Superior temporal gyrus (tissue), 1 donor: Measurements from ENCODE around the gene CATSPERE.
"Not testable (repeated sequence)": the region's sequence is repeated elsewhere in the genome, so short reads cannot be mapped to it uniquely, and the experiment has no call there.

Experiments
- DNase-seq: peaks from one replicate; pipeline ENCODE4 v3.0.0-alpha.2; 2016; ENCODE audit errors: extremely low spot score

The CATSPERE gene

DNA sequence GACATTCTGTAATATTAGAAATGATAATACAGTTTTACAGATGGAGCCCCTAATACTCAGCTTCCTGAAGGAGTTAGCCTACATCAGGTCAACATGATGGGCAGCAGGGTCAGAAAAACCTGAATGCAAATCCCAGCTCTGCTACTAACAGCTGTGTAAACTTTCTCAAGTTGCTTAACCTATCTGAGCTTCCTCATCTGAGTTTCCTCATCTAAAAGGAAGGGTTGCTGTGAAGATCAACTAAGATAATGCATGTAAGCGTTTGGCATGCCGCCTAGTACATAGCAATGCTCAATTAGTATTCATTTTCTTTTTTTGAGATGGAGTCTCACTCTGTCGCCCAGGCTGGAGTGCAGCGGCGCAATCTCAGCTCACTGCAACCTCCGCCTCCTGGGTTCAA is 173.5 kb downstream of the CATSPERE start:
- no peak for DNase-seq

DNA sequence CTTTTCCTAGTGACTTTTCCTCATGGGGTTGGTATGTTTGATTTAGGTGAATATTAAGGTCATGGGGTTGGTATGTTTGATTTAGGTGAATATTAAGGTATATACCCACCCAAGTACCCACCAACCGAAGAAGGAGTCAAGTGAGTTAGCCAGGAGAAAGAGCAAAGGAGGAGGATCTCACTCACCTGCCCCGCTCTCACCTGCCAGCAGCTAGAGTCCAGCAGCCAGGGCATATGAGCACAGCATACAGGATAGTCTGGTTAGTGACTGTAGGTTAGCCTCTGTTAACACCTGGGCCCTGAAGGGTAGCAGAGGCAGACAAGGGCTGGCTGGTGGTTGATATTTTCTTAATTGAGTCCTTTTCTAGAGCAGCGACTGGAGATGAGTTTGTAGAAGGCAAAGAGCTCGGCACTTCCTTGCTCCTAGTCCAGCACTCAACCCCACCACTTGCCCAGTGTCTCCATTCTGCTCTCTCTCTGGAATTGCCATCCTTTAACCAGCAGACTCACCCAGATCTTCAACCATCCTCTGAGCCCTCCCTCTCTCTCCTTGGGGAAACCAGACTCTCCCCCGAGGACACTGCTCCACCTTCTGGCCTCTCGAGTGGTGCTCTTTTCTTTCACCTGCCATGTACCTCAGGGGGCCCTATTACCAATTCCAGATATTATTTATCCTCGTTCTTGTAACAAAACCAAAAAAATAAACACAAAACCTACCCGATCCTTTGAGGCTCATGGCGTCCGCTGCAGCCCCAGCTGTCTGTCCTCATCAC is 175.6 kb downstream of the CATSPERE start:
- no peak for DNase-seq

DNA sequence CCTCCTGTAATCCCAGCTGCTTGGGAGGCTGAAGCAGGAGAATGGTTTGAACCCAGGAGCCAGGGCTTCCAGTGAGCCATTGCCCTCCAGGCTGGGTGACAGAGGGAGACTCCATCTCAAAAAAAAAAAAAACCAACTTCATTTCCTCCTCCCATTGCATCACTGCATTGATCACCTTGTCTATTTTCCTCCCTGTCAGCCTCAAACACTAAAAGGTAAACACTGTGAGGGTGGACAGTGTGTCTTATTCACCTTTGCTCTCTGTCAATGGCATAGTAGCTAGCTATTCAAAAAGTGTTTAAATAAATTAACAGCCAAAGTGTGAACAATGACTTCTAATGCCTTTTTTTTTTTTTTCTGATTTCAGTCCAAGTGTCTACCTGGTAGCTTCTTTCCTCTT is 178.5 kb downstream of the CATSPERE start:
- no peak for DNase-seq

DNA sequence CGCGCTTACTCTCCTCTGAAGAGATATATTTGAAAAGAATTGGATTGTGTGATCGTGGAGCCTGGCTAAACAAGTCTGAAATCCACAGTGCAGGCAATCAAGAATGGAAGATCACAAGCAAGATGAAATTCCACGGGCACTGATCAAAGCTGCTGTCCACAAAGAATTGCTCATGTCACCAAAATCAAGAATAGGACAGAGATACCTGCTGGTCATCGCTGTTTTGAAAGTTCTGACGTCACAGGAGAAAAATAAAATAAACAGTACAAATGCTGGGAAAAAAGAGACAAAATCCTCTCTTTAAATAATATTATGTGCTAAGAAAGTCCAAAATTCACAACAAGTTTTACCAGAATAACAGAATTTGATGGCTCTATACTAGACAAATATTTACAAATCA is 179.8 kb downstream of the CATSPERE start:
- DNase-seq, result no peak

DNA sequence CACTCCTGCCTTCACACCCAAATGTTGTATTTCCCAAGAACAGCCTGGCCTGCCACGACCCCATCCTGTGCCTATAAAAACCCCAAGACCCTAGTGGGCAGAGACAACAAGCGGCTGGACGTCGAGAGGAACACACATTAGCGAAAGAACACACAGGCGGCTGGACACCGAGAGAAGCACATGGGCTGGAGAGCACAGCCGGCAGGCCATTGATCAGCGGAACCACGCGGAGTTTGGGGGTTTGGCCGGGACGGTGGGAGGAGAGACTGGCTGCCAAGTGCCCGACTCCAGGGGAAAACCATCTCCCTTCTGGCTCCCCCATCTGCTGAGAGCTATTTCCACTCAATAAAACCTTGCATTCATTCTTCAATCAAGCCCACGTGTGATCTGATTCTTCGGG is 181.5 kb downstream of the CATSPERE start:
- DNase-seq, result no peak

DNA sequence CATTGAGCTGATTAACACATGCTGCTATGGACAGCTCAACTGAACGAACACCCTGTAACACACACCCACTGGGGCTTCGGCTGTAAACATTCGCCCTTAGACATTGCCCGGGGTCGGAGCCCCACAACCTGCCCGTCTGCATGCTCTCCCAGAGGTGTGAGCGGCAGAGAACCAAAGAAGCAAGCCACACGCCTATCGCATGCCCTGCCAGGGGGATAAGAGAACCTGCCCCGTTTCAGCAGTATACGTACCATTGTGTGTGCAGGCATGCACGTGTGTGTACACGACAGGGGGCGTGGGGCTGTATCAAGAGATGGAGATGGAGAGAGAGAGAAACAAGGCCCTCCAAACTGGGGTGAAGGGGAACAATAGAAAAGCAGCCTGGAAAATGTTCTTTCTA is 181.9 kb downstream of the CATSPERE start:
- DNase-seq, result no peak

DNA sequence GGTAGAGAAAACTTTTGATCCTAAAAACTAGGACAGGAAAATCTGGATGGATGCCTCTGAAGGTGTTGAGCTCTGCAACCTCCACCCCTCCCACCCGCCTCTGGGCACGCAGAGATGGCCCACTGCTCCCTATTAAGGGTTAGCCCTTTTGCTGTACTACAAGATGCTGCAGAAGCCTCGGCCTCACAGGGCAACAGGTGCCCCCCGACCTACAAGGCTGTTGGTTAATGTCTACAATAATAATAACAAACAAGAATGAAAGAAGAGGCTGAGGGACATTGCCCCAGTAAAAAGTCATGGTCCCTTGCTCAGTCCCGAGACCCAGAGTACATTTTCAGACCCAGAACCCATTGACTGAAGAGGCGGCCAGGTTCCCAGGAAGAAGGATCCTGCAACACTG is 184.3 kb downstream of the CATSPERE start:
- DNase-seq, result no peak

DNA sequence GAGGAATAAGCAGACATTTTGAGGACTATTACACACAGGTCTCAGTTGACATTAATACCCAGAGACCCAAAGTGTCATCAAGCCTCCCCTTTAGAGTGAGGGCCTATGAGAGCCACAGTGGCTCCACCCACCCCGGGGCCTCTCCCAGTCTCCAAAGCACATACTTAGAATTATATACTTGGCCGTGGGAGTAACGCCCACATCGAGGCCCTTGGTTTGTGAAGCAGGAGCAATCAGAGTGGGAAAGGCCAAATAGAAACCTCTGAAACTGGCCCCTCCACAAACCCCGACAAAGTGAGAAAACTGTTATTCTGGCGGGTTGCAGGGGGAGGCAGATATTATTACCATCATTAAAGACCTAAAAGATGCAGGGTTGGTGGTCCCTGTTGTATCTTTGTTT is 184.8 kb downstream of the CATSPERE start:
- no peak for DNase-seq

DNA sequence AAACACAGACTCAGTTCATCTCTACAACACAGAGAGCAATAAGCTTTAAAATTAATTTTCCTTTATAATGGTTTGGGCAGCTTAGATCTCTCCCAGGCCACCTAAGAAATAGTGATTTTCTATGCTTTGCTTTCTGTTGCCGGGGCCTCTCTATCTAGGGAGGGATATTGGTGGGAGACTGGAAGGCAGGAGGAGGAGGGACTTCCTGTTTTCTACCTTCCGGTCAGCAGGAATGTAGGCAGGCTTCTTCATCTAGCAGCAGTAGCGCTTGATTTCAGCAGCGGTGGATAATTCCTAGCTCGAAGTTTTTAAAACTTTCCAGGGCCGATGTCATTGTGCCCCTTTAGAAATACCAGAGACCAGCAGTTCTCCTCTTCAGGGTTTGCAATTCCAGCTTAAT is 186.7 kb downstream of the CATSPERE start:
- no peak for DNase-seq

DNA sequence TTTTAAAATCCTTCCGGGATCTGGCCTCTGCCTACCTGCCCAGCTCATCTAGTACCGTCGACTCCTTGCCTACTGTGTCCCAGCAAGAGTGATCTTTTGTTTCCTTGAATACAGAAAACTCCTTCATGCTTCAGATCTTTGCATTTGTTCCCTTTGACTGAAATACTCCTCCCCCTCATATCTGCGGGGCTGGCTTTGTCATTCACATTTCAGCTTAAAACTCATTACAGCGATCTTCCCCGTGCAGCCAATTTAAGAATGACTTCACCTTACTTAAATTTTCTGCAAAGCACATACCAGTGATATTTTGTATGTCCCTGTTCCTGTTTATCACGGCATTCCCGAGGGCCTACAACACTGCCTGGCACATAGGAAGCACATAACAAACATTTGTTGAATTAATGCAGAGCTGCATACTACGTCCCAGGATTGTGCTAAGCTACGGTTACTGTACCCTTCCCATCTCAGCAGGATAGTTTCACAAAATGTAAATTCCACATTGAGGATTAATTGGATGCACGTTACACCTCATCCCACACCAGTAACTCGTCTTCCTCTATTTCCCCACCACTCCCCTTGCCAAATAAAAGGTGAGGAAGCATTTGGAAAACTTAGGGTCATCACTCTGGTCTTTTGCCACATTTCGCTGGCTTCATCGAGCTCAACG is 191.0 kb downstream of the CATSPERE start:
- DNase-seq, result no peak

DNA sequence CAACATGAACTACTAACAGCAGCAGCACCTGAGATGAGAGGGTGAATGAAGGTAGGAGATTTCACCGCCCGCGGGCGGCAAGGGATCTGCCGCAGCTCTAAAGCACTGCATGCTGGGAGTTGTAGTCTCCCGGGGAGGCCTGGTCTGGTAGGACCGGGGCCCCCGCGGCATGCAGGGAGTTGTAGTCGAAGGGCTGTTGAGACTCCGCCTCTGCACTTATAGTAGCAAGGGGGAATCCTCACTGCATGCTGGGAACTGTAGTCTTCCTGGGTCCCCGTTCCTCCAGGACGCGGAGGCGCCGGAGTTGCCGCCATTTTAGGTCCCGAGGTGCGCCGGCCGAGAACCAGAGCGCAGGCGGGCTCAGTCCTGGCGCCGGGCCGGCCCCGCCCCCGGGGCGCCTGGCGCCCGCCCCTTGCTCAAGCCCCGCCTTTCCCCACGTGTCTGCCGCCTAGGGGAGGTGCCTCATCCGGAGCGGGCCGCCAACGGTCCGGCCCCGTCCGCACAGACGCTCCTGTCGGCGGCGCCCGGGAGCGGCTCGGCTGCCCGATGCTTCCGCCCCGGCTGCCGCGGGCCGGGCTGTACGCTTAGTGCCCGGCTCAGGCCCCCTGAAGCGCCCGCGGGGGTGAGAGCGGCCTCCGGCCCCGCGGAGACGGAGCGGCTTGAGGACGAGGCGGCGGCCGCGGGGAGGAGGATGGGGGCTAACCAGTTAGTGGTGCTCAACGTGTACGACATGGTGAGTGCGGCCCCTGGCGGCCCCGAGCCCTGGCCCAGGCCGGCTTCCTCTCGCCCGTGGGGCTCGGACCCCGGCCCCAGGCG is 191.8 kb downstream of the CATSPERE start, which contains the start of gene DESI2:
Gene DESI2, plus strand, starts transcription at position 504 of the 816 bp plus-strand sequence. Its CDS starts 188 bp downstream, at position 692.
- peak; percentile 99 for DNase-seq

DNA sequence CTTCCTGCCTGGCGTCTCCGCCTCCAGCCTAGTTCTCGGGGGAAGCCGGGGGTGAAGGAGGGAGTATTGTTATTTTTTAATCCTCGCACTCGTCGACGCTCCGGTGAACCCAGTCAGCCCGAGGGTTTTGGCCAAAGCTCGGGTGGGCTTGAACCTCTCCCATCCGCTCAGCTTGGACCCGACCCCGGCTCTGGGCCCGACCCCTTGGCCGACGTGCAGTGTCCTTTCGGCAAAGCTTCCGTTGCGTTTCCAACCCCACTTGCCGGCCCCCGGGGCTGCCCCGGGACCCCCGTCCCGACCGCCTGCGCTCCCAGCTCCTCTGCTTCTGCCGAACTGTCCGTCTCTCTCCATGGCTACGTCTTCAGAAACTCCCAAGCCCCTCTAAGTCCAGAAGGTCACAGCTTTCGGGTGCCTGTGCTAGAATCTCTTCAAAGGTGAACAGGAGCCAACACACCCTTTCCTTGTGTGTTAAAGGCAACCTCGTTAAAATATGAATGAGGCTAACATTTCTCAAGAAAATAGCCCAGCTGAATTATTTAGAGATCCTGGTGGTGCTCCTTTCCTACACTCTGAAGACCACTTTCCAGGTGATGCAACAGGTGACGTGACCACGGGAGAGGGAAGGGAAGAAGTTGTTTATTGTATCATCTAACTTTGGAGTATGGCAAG is 192.5 kb downstream of the CATSPERE start:
- DNase-seq, result peak; percentile 30

DNA sequence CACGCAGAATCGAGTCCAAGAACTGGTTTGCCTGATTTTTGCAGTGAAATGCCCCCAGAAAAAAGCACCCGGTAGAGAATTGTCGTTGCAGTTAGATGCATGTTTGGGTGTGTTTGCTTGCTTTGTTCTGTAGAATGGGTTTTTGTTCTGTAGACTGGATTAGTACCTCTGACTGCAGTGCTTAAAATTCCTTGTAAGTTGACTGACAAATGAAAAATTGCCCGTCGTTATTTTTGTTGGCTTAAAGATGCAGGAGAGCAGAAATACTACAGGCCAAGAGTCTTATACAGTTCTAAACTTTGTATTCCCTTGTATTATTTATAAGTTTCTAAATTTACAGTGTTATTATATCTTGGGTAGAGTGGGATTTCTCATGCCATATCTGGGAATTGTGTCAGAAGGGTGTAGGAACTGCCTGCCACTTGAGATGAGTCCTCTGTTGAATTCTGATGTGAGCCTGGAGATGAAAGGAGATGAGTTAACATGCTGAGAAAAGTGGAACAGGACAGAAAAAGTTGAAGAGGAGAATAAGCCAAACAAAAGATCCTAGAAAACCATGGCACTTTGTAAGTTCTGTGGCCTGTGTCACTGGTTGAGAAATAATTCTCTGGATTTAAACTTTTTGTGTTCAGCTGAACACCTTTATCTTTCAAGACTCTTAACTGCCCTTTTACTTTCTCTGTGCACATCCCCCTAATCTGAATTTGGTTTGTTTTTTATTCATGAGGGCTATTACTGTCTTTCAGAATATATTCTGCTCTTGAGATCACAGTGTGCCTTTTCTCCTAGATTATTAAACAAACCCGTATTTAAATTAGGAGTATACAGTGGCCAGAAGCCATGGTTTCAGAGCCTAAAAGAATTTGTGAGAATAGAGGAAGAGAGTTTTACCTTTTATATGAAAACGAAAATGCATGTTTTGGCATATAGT is 193.3 kb downstream of the CATSPERE start:
- peak; percentile 46 for DNase-seq

DNA sequence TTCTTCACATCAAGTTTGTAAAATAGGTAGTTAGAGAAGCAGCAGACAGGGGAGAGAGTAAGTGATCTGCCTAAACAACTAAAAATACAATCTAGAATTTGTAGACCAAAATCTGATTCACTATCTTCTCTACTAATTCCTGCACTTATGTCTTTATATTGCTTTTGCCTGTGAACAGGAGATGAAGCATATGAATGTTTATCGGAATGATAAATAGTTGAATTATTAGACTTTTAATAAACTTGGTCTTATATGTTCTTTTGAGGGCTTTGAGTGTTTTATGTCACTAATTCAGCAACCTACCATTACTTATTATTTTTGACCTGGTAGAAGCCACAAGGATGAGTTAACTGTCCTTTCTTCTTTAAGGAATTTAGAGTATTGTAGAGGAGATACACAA is 194.1 kb downstream of the CATSPERE start:
- DNase-seq, result no peak

DNA sequence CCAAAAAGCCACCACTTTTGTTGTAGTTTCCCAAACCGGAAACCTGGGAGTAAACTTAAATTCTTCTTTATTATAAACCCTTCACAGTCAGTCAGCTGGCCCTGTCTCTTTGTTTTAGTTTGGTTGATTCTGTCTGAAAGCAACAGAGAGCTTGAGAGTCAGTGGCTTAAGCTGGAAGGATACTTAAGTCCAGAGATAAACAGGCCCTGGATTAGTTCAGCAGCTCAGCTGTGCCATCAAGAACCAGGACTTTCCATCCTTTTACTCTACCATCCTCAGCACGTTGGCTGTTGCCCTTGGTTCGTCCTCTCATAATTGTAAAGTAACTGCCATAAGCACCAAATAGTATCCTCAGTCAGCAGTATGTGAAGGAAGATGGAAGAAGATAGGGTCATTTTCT is 196.3 kb downstream of the CATSPERE start:
- no peak for DNase-seq

DNA sequence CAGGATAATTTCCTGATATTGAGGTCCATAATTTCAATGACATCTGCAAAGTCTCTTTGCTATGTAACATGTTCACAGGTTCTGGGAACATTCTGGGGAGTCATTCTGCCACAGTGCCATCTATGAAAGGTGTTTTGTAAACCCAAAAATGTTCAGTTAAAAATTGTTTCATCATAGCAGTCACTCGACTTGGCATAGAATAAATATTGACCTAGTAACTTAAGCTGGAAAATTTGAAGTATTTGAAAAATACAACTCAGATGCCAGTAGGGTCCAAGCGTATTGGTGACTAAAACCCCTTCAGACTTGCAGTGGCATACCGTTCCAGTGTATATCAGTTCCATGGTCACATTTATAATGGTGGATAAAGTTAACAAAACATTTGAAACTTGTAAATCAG is 198.6 kb downstream of the CATSPERE start:
- no peak for DNase-seq

DNA sequence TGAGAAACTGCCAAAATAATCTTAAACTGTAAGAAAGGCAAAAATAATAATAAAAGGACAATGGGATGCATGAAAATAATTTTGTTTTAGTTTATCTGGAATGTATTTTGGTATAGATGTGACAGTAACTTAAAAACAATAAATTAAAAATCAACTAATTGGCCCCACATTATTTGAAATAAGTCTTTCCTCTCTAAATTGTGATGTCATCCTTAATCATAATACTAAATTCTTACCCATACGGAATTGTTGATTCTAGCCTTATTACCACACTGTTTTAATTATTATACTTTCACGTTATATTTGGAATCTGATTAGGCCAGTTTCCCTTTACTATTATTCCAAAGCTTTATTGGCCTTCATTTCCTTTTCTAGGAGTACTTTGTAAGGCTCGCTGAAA is 199.5 kb downstream of the CATSPERE start:
- DNase-seq, result no peak

DNA sequence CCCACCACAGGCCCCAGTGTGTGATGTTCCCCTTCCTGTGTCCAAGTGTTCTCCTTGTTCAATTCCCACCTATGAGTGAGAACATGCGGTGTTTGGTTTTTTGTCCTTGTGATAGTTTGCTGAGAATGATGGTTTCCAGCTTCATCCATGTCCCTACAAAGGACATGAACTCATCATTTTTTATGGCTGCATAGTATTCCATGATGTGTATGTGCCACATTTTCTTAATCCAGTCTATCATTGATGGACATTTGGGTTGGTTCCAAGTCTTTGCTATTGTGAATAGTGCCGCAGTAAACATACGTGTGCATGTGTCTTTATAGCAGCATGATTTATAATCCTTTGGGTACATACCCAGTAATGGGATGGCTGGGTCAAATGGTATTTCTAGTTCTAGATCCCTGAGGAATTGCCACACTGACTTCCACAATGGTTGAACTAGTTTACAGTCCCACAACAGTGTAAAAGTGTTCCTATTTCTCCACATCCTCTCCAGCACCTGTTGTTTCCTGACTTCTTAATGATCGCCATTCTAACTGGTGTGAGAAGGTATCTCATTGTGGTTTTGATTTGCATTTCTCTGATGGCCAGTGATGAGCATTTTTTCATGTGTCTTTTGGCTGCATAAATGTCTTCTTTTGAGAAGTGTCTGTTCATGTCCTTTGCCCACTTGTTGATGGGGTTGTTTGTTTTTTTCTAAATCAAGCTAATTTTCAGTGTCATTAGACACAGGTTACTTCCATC is 200.7 kb downstream of the CATSPERE start:
- DNase-seq, result not testable (repeated sequence)

DNA sequence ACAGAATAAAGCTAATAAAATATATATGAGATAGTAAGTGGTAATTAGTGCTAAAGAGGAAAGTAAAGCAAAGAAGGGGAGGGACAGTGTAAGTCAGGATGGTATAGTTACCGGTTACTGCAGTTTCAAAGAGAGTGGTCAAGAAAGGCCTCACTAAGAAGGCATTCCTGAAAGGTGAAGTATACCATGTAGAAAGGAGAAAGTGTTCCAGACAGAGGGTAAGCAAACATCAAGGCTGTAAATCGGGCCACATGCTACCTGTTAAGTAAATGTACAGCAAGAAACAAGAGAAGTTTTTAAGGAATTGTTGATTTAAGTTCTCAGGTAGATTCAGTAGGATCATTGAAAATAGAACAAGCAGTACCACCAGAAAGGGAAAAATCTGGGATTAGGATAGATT is 201.5 kb downstream of the CATSPERE start:
- no peak for DNase-seq

DNA sequence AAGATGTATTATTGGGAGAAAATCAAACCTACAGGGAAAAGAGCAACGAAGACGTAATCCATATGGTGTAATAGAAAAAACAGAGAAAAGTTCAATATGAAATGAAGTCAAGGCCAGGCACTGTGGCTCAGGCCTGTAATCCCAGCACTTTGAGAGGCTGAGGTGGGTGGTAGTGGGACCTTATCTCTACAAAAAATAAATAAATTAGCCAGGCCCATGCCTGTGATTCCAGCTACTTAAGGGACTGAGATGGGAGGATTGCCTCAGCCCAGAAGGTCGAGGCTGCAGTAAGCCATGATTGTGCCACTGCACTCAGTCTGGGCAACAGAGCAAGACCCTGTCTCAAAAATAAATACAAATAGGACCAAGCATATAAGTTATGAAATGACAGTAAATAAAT is 203.3 kb downstream of the CATSPERE start:
- DNase-seq, result no peak
